Thyroid gland (tissue), 4 donors: ENCODE measurements around the gene CGB2.
A peak's percentile ranks its signal among the peaks of the same experiment; 100 is the strongest.
"Not testable (repeated sequence)": the region's sequence is repeated elsewhere in the genome, so short reads cannot be mapped to it uniquely, and the experiment has no call there.

Experiments used
- POLR2A ChIP-seq, 2 donors: fragments of 450-650 bp; IDR thresholded peaks; one replicate each; pipeline ENCODE4 v1.6.1; 2017; ENCODE audit warnings: antibody characterized with exemption in 2 of 2, mild to moderate bottlenecking in 2 of 2, moderate library complexity in 1 of 2
- TF ChIP-seq, protein P1 (sequence below), 6 experiments: fragments of 200-600 bp in 3 of 6; fragments of 450-650 bp in 3 of 6; sonication (generic) in 3 of 6; IDR thresholded peaks; one replicate each; pipeline ENCODE4 v1.5.1; 2016 to 2019; ENCODE audit warnings: antibody characterized with exemption in 6 of 6, mild to moderate bottlenecking in 2 of 6, inconsistent platforms in 1 of 6, moderate library complexity in 1 of 6

- TF ChIP-seq, protein P1, sequence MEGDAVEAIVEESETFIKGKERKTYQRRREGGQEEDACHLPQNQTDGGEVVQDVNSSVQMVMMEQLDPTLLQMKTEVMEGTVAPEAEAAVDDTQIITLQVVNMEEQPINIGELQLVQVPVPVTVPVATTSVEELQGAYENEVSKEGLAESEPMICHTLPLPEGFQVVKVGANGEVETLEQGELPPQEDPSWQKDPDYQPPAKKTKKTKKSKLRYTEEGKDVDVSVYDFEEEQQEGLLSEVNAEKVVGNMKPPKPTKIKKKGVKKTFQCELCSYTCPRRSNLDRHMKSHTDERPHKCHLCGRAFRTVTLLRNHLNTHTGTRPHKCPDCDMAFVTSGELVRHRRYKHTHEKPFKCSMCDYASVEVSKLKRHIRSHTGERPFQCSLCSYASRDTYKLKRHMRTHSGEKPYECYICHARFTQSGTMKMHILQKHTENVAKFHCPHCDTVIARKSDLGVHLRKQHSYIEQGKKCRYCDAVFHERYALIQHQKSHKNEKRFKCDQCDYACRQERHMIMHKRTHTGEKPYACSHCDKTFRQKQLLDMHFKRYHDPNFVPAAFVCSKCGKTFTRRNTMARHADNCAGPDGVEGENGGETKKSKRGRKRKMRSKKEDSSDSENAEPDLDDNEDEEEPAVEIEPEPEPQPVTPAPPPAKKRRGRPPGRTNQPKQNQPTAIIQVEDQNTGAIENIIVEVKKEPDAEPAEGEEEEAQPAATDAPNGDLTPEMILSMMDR (IDR thresholded peaks at IDR 0.05), result peak; percentile 46 to 92 (median 83)
- not testable (repeated sequence) for TF ChIP-seq POLR2A (IDR thresholded peaks at IDR 0.05)
These were observed 43.2 kb downstream of the CGB2 start for GRCh38 chr19:49074869-49075268.
